HG02763 (cell line): ENCODE measurements around the gene OSBPL2.

Experiments
- ATAC-seq: cut with Tn5 transposase; IDR thresholded peaks from one replicate; pipeline ENCODE4 v1.9.1; 2021; ENCODE audit warnings: mild to moderate bottlenecking, moderate library complexity; ENCODE audit not compliant: unreplicated experiment

OSBPL2 gene

DNA sequence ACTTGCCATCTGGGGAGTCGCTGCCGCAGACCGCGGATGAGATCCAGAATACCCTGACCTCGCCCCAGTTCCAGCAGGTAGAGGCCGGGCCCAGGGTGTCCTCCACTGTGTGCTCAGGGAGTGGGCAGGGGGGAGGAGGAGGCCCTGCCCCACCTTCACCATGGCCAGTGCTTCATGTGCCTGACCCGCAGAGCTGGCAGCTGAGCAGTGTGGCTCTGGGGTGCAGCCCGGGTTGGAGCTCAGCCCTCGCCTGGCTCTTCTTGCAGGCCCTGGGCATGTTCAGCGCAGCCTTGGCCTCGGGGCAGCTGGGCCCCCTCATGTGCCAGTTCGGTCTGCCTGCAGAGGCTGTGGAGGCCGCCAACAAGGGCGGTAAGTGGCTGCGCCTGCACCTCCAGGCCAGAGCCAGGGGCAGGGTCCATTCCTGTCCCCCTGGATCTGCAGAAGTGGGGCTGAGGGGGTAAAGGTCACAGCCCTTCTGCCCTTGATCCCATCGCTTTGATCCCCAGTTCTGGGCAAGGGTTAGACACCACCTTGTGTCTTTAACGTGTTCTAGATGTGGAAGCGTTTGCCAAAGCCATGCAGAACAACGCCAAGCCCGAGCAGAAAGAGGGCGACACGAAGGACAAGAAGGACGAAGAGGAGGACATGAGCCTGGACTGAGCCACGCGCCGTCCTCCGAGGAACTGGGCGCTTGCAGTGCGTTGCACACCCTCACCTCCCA is 69.9 kb downstream of the OSBPL2 start:
- ATAC-seq = no peak

DNA sequence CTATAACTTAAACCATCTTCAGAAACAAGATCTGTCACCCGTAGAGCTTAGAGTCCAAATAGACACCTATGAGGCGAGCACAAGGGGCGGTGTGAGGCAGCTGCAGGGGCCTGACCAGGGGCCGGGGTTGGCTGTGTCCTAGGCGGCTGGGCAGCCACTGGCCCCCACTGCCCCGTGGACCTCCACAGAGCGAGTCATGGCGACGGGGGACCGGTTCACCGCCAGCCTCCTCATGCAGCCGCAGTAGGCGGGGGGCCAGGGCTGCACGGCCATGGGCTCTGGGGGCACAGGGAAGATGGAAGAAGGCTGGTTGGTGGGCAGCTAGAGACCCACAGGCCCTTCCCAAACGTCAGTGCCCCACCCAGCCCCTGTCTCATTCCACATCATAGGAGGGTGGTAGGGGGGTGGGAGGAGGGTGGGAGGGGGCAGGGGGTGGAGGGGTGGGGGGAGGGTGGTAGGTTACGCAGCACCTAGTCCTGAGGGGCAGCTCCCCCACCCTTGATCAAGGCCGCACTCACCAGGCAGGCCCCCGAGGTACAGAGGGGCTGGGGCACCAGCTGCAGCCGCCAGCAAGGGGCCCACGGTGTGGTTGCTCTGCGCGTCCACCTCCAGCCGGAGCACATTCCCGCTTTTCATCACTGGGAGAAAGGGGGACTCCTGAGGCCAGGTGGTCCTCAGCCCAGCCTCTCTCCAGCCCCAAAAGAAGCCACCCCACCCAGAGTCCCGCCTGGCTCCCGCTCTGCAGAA is 71.0 kb downstream of the OSBPL2 start:
- ATAC-seq = no peak

DNA sequence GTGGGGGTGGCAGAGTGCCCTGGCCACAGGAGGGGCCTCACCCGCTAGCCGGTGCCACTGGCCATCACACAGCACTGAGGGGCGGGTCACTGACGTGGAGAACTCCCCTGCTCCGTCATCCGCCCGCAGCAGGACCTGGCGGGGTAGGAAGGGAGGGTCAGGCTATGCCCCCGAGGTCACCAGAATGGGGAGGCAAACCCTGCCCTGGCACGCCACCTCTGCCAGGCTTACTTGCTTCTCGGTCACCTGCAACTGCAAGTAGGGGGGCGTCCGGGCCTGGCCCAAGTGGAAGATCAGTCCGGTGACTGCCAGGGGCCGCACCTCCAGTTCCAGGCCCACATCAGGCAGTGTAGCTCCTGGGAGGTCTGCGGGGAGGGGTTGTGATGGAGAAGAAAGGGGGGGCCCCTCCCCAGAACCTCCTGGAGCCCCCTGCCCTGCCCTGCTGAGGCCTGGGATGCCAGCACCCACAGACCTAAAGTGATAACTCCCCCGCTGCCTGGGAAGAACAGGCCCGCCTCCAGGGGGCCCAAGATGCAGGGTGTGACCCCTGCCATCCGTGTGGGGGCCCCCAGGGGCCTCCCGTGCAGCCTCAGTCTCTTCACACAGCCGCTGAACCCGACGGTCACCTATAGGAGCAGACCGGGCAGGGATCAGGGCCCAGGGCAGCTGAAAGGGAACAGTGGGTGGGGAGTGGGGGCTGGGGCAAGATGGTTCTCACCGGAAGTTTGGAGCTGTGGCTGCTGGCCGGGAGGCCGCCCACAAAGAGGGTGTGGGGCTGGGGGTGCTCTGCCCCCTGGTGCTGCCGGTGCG is 71.8 kb downstream of the OSBPL2 start:
- no peak for ATAC-seq

DNA sequence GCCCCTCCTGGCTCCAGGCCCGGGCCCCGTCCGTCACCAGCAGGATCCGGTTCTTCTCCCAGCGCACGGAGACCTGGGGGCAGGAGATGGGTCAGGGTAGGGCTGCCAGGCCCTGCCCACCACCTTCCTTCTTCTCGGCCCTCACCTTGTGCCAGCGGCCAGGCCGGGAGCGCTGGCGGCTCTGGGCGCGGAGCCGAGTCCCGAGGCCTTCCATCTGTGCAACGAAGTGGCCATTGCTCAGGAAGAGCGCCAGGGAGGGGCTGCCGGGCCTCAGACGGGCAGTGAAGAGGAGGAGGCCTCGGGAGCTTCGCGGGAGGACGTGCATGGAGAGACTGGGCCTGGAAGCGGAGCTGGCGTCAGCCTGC is 72.4 kb downstream of the OSBPL2 start:
- no peak for ATAC-seq

DNA sequence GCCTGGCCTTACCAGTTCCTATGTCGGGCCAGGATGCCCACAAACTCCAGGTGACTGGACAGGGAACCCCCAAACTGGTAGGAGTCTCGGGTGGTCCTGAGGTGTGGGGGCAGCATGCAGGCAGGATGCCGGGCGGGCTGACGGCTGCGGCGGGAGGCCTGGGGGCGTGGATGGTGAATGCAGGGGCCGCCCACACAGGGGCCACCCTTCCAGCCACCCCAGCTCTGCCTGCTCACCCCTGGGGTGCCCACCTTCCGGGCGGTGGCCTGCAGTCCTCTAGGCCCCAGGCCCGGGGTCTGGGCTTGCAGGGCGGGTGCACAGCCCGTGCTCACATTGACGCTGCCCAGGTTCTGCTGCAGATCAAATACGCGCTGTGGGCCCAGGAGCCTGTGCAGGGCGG is 72.8 kb downstream of the OSBPL2 start:
- no peak for ATAC-seq

GRCh38 chr20:62311832-62312661 is 73.7 kb downstream of the OSBPL2 start:
- ATAC-seq = no peak

GRCh38 chr20:62312662-62312977 is 74.3 kb downstream of the OSBPL2 start:
- no peak for ATAC-seq

DNA sequence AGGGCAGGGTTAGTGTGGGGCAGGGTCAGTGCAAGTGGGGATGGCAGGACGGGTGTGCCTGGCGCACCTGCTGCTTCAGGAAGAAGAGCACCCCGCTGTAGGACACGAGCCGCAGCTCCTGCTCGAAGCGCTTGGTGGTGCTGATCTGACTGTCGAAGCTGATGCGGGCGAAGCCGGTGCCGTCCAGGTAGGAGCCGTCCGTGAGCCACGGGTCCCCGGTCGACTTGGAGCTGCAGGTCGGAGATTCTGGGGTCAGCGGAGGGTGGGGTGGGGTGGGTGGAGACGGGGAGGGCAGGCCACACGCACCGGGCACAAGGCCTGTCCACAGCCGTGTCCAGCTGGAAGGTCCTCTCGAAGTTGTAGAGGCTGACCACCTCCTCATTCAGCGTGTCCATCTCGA is 74.7 kb downstream of the OSBPL2 start:
- no peak for ATAC-seq

DNA sequence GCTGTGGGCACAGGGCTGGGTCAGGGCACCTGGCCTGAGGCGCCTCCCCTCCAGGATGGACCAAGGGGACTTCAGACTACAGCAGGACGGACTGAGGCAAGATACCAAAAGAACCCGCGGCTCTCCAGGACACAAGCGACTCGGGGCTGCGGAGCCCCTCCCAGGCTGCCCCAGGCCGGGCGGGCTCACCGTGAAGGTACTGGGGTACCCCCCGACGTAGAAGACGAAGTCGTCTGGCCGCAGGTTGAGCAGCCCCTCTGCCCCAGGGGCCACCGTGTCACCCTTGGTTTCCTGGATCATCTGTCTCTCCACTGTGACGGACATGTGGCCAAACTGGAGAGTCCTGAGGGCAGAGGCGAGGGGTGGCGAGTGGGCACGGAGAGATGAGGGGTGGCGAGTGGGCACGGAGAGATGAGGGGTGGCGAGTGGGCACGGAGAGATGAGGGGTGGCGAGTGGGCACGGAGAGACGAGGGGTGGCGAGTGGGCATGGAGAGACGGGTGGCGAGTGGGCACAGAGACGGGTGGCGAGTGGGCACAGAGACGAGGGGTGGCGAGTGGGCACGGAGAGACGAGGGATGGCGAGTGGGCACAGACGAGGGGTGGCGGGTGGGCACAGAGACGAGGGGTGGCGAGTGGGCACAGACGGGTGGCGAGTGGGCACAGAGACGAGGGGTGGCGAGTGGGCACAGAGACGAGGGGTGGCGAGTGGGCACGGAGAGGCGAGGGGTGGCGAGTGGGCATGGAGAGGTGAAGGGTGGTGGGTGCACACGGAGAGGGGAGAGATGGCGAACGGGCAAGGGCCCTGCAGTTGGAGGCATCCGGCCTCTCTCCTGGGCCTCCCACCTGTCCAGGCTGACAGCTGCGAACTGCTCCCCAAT is 75.4 kb downstream of the OSBPL2 start:
- ATAC-seq = no peak

DNA sequence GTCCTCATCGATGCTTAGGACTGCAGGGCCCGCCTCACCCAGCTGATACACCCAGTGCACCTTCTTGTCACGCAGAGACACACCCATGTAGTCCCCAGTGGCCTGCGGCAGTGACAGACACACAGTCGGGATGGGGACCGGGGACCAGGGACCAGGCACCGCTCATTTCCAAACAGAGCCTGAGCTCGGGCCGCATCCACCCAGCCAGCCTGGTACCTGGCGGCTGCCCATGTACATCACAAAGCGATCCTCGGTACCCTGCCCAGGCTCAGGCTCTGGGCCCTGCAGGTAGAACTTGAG is 76.0 kb downstream of the OSBPL2 start:
- no peak for ATAC-seq

DNA sequence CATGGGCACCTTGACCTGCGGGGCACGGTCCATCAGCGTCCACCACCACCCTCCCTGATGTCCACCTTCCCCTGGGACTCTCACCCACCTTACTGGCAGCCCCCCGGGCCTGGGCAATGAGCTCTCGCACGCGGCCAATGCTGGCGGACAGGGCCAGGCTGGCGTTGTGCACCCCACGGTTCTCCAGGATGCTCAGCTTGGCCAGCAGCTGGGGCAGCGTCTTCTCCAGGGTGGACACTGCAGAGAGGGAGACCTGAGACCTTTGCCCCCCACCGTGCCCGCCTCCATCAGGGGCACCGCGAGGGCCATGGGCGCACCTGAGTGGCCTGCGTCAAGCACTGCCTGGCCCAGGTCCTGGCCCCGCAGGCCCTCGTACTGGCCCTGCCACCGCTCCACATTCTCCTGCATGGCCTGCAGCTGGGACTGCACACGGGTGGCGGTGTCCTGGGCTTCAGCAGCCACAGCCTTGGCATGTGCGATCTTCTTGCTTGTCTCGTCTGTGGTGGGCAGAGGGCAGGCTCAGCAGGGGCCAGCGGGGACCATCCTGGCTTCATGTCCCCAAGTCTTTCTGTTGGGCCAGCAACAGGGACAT is 76.5 kb downstream of the OSBPL2 start:
- ATAC-seq = no peak

DNA sequence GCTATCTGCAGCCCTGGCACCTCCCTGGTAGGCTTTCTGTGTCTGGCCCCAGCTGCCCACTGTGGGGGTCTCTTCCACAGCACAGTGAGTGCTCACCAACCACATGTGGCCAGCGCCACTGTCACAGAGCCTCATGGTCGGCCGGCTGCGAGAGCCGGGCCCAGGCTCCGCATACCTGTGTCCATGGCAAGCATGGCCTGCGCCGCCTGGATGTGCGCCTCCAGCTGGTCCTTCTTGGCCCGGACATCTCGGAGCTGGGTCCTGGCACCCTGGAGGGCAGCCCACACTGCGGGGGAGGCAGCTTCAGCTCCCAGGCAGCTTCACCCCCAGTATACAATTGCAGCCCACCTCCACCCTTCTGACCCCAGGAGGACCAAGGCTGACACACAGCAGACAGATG is 77.5 kb downstream of the OSBPL2 start:
- ATAC-seq = no peak

- ATAC-seq = no peak
Measured at GRCh38 chr20:62316331-62317166, 78.2 kb downstream of the OSBPL2 start.

- no peak for ATAC-seq
Measured at GRCh38 chr20:62317167-62317655, 78.9 kb downstream of the OSBPL2 start.

DNA sequence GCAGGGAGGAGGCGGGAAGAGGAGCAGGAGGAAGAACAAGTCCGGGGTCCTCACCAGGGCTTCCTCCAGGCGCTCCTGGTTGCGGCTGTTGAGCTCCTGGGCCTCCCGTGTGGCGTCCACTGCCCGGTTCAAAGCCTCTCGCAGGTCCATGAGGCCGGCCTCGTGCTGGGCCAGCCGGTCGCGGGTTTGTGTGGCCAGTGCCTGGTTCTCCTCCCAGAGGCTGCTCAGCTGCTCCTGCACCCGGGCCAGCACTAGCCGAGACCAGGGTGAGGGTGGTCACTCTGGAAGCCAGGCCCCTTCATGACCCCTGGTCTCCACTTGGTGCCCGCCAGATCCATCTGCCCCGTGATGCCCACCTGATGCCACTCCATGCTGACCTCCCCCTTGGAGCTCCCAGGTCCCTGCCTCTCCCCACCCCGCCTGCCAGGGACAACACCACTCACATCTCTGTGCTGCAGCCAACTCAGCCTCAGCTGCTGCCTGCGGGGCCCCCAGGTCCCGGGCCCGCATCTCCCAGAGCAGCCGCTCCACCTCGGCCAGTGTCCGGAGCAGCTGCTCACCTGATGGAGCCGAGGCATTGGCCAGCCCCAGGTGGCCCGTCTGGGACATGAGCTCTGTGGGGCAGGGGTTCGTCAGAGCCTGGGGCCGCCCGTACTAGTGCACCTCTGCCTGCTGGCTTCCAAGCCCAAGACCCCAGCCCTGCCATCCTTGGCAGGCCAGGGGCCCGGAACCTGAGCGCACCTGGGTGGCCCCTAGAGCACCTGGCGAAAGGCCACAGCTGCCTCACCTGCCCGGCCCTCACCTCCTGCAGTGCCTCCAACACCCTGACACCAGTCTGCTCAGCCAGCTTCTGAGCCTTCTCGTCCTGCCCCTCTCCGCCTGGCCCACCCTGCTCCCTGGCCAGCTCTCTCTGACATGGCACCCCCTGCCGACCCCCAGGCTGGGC is 80.4 kb downstream of the OSBPL2 start:
- ATAC-seq = no peak

DNA sequence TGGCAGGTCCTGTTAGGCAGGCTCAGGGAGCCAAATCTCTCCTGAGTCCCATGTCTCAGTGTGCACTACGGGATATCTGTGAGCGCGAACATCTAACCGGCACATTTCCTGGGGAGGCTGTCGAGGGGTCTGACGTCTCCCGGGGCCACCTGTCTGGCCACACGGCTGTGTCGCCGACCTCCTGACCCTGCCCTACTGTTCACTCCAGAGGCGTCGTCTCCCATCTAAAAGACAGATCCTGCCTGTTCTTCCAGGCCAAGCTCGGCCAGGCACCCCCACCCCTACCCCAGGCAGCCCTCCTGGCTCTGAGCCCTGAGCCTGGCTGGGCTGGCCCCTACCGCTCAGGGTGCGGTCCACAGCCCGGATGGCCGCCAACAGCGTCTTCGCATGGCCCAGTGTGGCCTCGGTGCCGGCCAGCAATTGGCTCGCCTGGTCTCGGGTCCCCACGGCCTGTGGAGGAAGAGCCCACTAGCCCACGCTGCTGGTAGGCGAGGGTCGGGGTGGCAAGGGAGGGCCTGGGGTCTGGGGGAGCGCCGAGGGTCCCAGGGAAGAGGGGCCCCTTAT is 81.1 kb downstream of the OSBPL2 start:
- ATAC-seq = no peak

DNA sequence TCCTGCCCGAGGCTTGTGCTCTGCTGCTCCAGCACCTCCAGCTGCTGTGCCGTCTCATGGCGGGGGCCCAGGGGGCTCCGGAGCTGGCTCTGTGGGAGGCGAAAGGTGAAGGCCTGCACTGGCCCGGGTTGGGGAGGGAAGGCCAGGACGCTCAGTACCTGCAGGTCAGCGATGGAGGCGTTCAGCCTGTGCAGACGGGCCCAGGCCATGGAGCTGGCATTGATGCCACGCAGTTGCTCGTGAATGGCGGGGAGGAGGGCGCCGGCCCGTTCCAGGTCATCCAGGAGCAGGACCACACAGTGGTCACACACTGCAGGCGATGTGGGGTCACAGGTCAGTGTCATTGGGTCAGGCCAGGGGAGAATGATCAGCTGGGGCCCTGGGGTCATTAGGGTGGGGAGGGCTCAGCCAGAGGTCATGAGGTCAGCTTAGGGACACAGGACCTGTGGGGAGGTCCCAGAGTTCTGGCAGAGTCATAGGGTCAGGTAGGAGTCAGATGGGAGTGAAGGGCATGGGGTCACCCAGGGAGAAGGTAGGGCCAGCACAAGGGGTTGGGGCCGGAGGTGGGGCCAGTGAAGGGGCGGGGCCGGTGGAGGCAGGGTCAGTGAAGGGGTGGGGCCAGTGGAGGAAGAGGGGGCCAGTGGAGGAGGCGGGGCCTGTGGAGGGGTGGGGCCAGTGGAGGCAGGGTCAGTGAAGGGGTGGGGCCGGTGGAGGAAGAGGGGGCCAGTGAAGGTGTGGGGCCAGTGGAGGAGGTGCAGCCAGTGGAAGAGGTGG is 82.4 kb downstream of the OSBPL2 start:
- no peak for ATAC-seq
